Measurements from ENCODE around the gene B3GALT2.

- TF ChIP-seq, protein P1, sequence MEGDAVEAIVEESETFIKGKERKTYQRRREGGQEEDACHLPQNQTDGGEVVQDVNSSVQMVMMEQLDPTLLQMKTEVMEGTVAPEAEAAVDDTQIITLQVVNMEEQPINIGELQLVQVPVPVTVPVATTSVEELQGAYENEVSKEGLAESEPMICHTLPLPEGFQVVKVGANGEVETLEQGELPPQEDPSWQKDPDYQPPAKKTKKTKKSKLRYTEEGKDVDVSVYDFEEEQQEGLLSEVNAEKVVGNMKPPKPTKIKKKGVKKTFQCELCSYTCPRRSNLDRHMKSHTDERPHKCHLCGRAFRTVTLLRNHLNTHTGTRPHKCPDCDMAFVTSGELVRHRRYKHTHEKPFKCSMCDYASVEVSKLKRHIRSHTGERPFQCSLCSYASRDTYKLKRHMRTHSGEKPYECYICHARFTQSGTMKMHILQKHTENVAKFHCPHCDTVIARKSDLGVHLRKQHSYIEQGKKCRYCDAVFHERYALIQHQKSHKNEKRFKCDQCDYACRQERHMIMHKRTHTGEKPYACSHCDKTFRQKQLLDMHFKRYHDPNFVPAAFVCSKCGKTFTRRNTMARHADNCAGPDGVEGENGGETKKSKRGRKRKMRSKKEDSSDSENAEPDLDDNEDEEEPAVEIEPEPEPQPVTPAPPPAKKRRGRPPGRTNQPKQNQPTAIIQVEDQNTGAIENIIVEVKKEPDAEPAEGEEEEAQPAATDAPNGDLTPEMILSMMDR (conservative IDR thresholded peaks at IDR 0.05; ENCODE audit: low read depth, low read length), result no peak
- TF ChIP-seq POLR2A (IDR thresholded peaks at IDR 0.05; ENCODE audit: low read depth, low read length), result no peak
- TF ChIP-seq NFE2L2 (IDR thresholded peaks at IDR 0.05; ENCODE audit: low read depth, low read length), result no peak
- no peak for TF ChIP-seq RFX5 (IDR thresholded peaks at IDR 0.05; ENCODE audit: low read depth, low read length)
- TF ChIP-seq RCOR1 (IDR thresholded peaks at IDR 0.05; ENCODE audit: insufficient replicate concordance, low read length), result no peak
- TF ChIP-seq, protein P2, sequence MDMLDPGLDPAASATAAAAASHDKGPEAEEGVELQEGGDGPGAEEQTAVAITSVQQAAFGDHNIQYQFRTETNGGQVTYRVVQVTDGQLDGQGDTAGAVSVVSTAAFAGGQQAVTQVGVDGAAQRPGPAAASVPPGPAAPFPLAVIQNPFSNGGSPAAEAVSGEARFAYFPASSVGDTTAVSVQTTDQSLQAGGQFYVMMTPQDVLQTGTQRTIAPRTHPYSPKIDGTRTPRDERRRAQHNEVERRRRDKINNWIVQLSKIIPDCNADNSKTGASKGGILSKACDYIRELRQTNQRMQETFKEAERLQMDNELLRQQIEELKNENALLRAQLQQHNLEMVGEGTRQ (IDR thresholded peaks at IDR 0.05; ENCODE audit: low read depth, low read length), result no peak
- no peak for TF ChIP-seq SMC3 (IDR thresholded peaks at IDR 0.05; ENCODE audit: low read depth, low read length)
- no peak for TF ChIP-seq CEBPB (IDR thresholded peaks at IDR 0.05; ENCODE audit: low read depth, low read length)
- no peak for TF ChIP-seq MXI1 (IDR thresholded peaks at IDR 0.05; ENCODE audit: borderline replicate concordance, low read depth, low read length)
- TF ChIP-seq MAFK (IDR thresholded peaks at IDR 0.05; ENCODE audit: low read depth, low read length), result no peak
- TF ChIP-seq FOS (IDR thresholded peaks at IDR 0.05; ENCODE audit: low read depth, low read length), result no peak
- no peak for TF ChIP-seq RAD21 (IDR thresholded peaks at IDR 0.05; ENCODE audit: low read length)
- no peak for TF ChIP-seq BHLHE40 (IDR thresholded peaks at IDR 0.05; ENCODE audit: low read depth, low read length)
- TF ChIP-seq ELK1 (IDR thresholded peaks at IDR 0.05; ENCODE audit: borderline replicate concordance, low read depth, low read length), result no peak
These were observed 1.2 kb downstream of the B3GALT2 start for GRCh38 chr1:193185211-193185610.
